ENCODE data around the gene FAM241B. TPM values are rescaled to one million over a fixed set of nuclear protein-coding genes. Genes with fewer than 3 reads are reported as not detected.

Gene FAM241B, protein sequence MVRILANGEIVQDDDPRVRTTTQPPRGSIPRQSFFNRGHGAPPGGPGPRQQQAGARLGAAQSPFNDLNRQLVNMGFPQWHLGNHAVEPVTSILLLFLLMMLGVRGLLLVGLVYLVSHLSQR
- 0.54 and 1.1 TPM in 2 replicates for total RNA-seq
- total RNA-seq (2013), result 0.09 TPM
- polyA plus RNA-seq, result 0.64 and 2.0 TPM in 2 replicates
- 0.29 and 2.9 TPM in 2 replicates for polyA minus RNA-seq

DNA sequence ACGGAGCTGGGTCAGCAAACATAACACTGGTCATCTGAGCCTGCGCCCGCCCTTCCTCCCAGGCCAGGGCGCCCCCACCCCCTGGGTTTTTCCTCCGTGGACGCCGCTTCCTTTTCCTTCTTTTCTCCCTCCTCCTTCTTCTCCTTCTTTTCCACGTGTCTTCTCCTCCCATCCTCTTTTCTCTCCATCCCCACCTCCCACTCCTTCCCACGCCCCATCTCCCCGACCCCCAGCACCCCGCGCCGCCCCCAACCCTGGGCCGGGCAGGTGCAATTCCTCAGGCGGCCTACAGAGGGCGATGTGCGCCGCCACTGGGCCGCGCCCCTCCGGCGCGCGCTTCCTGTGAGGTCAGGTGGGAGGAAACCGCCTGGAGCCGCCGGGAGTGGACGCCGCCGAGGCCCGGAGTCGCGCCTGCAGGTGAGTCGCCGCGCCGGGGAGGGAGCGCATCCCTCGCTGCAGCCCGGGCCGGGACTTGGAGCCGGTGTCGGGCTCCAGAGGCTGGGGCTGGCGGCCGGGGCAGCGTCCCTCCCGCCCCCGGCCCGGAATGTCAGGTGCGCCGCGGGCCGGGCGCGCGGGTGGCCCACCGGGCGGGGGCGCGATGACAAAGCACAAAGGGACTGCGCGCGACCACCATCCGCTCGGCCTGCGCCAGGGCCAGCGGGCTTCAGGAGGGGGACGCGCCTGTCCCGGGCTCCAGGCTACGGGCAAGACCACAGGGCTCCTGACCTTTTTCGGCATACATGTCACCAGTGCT is at the start of gene FAM241B:
Gene FAM241B (plus strand): TSS at position 351 of the 754 bp plus-strand sequence. CDS start 1,497 bp downstream, outside the sequence.
- peaks cover 0 to 27% (median 9%) of the 10 kb centered on the region in 4 experiments for H3K27me3 ChIP-seq (replicated peaks in 1 of 4; ENCODE audit: control extremely low read depth in 1 of 4, control insufficient read depth in 3 of 4, insufficient read depth in 4 of 4, low read length in 3 of 4)
- H3K9me3 ChIP-seq (ENCODE audit: control extremely low read depth in 1 of 3, control insufficient read depth in 2 of 3, insufficient read depth in 1 of 3, low read length in 2 of 3), result peaks cover 0 to 6% (median 1%) of the 10 kb centered on the region in 3 donors
- ATAC-seq (ENCODE audit: low read depth) (peak; percentile 68), DNase-seq (peak; percentile 54)
- H3K4me1 ChIP-seq (ENCODE audit: control insufficient read depth in 2 of 2, insufficient read depth in 2 of 2, low read length in 2 of 2), result peaks cover 4 to 6% of the 10 kb centered on the region in 2 donors
- no peaks in the 10 kb centered on the region for H4K20me1 ChIP-seq (ENCODE audit: control insufficient read depth, insufficient read depth, low read length, poor library complexity, severe bottlenecking)
- H3K27ac ChIP-seq (ENCODE audit: low read length in 2 of 2), result no peak within 1 kb of the TSS
- WGBS (ENCODE audit: insufficient coverage), result 4% methylated on average over 67 of the region's 72 CpGs
- ChIA-PET CTCF (interaction anchor here (1.1 kb wide), 1 partner anchor 117 kb away, joined by 3 read pairs; no protein-coding TSS in a partner anchor), POLR2A (no interaction called here)
- H3K4me1 Mint-ChIP-seq, result peaks cover 6% of the 10 kb centered on the region
- H3K4me2 ChIP-seq (replicated peaks; ENCODE audit: low read depth, low read length, poor library complexity, severe bottlenecking), result peak within 1 kb of the TSS; percentile 75
- H3K27ac Mint-ChIP-seq, result no peak within 1 kb of the TSS
- TF ChIP-seq, protein P1, sequence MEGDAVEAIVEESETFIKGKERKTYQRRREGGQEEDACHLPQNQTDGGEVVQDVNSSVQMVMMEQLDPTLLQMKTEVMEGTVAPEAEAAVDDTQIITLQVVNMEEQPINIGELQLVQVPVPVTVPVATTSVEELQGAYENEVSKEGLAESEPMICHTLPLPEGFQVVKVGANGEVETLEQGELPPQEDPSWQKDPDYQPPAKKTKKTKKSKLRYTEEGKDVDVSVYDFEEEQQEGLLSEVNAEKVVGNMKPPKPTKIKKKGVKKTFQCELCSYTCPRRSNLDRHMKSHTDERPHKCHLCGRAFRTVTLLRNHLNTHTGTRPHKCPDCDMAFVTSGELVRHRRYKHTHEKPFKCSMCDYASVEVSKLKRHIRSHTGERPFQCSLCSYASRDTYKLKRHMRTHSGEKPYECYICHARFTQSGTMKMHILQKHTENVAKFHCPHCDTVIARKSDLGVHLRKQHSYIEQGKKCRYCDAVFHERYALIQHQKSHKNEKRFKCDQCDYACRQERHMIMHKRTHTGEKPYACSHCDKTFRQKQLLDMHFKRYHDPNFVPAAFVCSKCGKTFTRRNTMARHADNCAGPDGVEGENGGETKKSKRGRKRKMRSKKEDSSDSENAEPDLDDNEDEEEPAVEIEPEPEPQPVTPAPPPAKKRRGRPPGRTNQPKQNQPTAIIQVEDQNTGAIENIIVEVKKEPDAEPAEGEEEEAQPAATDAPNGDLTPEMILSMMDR (IDR thresholded peaks at IDR 0.05), result peak; percentile 87
- TF ChIP-seq EZH2 (IDR thresholded peaks at IDR 0.05; ENCODE audit: borderline replicate concordance, insufficient read depth, low read depth, low read length, poor library complexity, severe bottlenecking), result no peak
- H3K9me3 Mint-ChIP-seq (ENCODE audit: insufficient read depth), result peaks cover 2% of the 10 kb centered on the region
- intact Hi-C loops (cut with micrococcal nuclease), result no loop called here
- H3K9ac ChIP-seq (ENCODE audit: low read length), result peak within 1 kb of the TSS; percentile 29
- peak within 1 kb of the TSS; percentile 65 for H2AFZ ChIP-seq (ENCODE audit: insufficient read depth, low read depth, low read length, poor library complexity, severe bottlenecking)
- H3K4me3 ChIP-seq (ENCODE audit: control extremely low read depth in 1 of 5, extremely low read depth in 1 of 5, insufficient read depth in 1 of 5, low read depth in 2 of 5, low read length in 4 of 5), result peak within 1 kb of the TSS in 3 of 5 experiments; percentile 25 to 46 (median 45)
- H3K36me3 ChIP-seq (replicated peaks in 1 of 2; ENCODE audit: control extremely low read depth in 1 of 2, control insufficient read depth in 1 of 2, extremely low read depth in 1 of 2, insufficient read depth in 2 of 2, low read length in 1 of 2), result no peaks in the 10 kb centered on the region
- H3K27me3 Mint-ChIP-seq, result peaks cover 40% of the 10 kb centered on the region
- no peaks in the 10 kb centered on the region for H3K79me2 ChIP-seq (ENCODE audit: control insufficient read depth, insufficient read depth, low read length)
- H3K4me3 Mint-ChIP-seq, result peak within 1 kb of the TSS; percentile 66

DNA sequence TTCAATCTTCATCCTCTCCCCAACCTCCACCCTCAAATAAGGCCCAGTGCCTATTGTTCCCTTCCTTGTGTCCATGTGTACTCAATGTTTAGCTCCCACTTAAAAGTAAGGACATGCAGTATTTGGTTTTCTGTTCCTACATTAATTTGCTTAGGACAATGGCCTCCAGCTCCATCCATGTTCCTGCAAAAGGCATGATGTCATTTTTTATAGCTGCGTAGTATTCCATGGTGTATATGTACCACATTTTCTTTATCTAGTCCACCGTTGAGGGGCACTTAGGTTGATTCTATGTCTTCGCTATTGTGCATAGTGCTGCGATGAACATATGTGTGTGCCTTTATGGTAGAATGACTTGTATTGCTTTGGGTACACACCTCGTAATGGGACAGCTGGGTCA is 49.6 kb upstream of the FAM241B start:
- Mint-ChIP-seq H3K4me3 (no peak overlapping the region), H3K9me3 (ENCODE audit: insufficient read depth) (no peaks in the 10 kb centered on the region), H3K27me3 (peaks cover 52% of the 10 kb centered on the region), H3K4me1 (peaks cover 1% of the 10 kb centered on the region), H3K27ac (no peak overlapping the region)
- Histone ChIP-seq H3K27ac (ENCODE audit: low read length in 2 of 2) (no peak overlapping the region), H3K9ac (ENCODE audit: low read length) (no peak overlapping the region), H3K79me2 (ENCODE audit: control insufficient read depth, insufficient read depth, low read length) (no peaks in the 10 kb centered on the region), H3K9me3 (ENCODE audit: control extremely low read depth in 1 of 3, control insufficient read depth in 2 of 3, insufficient read depth in 1 of 3, low read length in 2 of 3) (no peaks in the 10 kb centered on the region), H2AFZ (ENCODE audit: insufficient read depth, low read depth, low read length, poor library complexity, severe bottlenecking) (no peak overlapping the region), H3K27me3 (replicated peaks in 1 of 4; ENCODE audit: control extremely low read depth in 1 of 4, control insufficient read depth in 3 of 4, insufficient read depth in 4 of 4, low read length in 3 of 4) (peaks cover 0 to 49% (median 15%) of the 10 kb centered on the region in 4 experiments), H3K36me3 (replicated peaks in 1 of 2; ENCODE audit: control extremely low read depth in 1 of 2, control insufficient read depth in 1 of 2, extremely low read depth in 1 of 2, insufficient read depth in 2 of 2, low read length in 1 of 2) (no peaks in the 10 kb centered on the region), H3K4me3 (ENCODE audit: control extremely low read depth in 1 of 5, extremely low read depth in 1 of 5, insufficient read depth in 1 of 5, low read depth in 2 of 5, low read length in 4 of 5) (no peak overlapping the region), H3K4me2 (replicated peaks; ENCODE audit: low read depth, low read length, poor library complexity, severe bottlenecking) (no peak overlapping the region), H3K4me1 (ENCODE audit: control insufficient read depth in 2 of 2, insufficient read depth in 2 of 2, low read length in 2 of 2) (no peaks in the 10 kb centered on the region), H4K20me1 (ENCODE audit: control insufficient read depth, insufficient read depth, low read length, poor library complexity, severe bottlenecking) (no peaks in the 10 kb centered on the region)
- WGBS (ENCODE audit: insufficient coverage), result 67% methylated on average over 3 of the region's 5 CpGs
- POLR2A ChIA-PET, result no interaction called here
- no peak for DNase-seq
- CTCF ChIA-PET, result no interaction called here
- intact Hi-C loops (cut with micrococcal nuclease), result no loop called here
- TF ChIP-seq, protein P1 (IDR thresholded peaks at IDR 0.05), result no peak
- no peak for TF ChIP-seq EZH2 (IDR thresholded peaks at IDR 0.05; ENCODE audit: borderline replicate concordance, insufficient read depth, low read depth, low read length, poor library complexity, severe bottlenecking)
- ATAC-seq (ENCODE audit: low read depth), result no peak
